ENCODE data around the gene USP31. TPM values are rescaled to one million over a fixed set of nuclear protein-coding genes. Genes with fewer than 3 reads are reported as not detected.

USP31 gene
- total RNA-seq, 4 donors from 2014 or later: 6.0 to 8.3 (median 7.1) TPM

GRCh38 chr16:23141033-23141432 is 8.2 kb downstream of the USP31 start:
- Histone ChIP-seq H3K4me3 (no peak overlapping the region), H3K36me3 (no peaks in the 10 kb centered on the region), H3K27me3 (no peaks in the 10 kb centered on the region), H3K27ac (no peak overlapping the region), H3K9me3 (peaks cover 0 to under 1% of the 10 kb centered on the region in 2 donors), H3K4me1 (peaks cover 10 to 32% (median 12%) of the 10 kb centered on the region in 4 donors)
- TF ChIP-seq CTCF (IDR thresholded peaks at IDR 0.05): no peak
- TF ChIP-seq POLR2AphosphoS5 (IDR thresholded peaks at IDR 0.05): no peak
- TF ChIP-seq POLR2A (IDR thresholded peaks at IDR 0.05): no peak
- no peak for TF ChIP-seq EP300 (IDR thresholded peaks at IDR 0.05; ENCODE audit: low read depth)
- WGBS, 2 donors (ENCODE audit: low coverage in 1 of 2): 92 to 98% methylated on average over 3 of the region's 3 CpGs
- intact Hi-C loops (cut with DNase I; ENCODE audit: low total_unique reads) (no loop called here), in situ Hi-C loops (cut with MboI; ENCODE audit: low pct_ligation_motif_present in 1 of 4, low pct_unique_long_range_greater_than_20kb in 1 of 4, low sequenced_read_pairs in 3 of 4) (no loop called here)
- DNase-seq: no peak

GRCh38 chr16:23140107-23140506 is 9.1 kb downstream of the USP31 start:
- intact Hi-C loops (cut with DNase I; ENCODE audit: low total_unique reads): no loop called here
- Histone ChIP-seq H3K9me3 (peaks cover 0 to 4% of the 10 kb centered on the region in 2 donors), H3K27ac (no peak overlapping the region), H3K4me3 (no peak overlapping the region), H3K4me1 (peaks cover 10 to 23% (median 12%) of the 10 kb centered on the region in 4 donors), H3K27me3 (no peaks in the 10 kb centered on the region), H3K36me3 (no peaks in the 10 kb centered on the region)
- no peak for DNase-seq
- TF ChIP-seq CTCF (IDR thresholded peaks at IDR 0.05): no peak
- no peak for TF ChIP-seq POLR2A (IDR thresholded peaks at IDR 0.05)
- no peak for TF ChIP-seq POLR2AphosphoS5 (IDR thresholded peaks at IDR 0.05)
- TF ChIP-seq EP300 (IDR thresholded peaks at IDR 0.05; ENCODE audit: low read depth): no peak
- 73% methylated on average over 2 of the region's 2 CpGs; no CpG with 5 or more reads in 1 of the 2 donors for whole genome bisulfite sequencing, 2 donors (ENCODE audit: low coverage in 1 of 2)
- in situ Hi-C loops (cut with MboI; ENCODE audit: low pct_ligation_motif_present in 1 of 4, low pct_unique_long_range_greater_than_20kb in 1 of 4, low sequenced_read_pairs in 3 of 4): no loop called here

- no peak for DNase-seq
- in situ Hi-C loops (cut with MboI; ENCODE audit: low pct_ligation_motif_present in 1 of 4, low pct_unique_long_range_greater_than_20kb in 1 of 4, low sequenced_read_pairs in 3 of 4) (no loop called here), intact Hi-C loops (cut with DNase I; ENCODE audit: low total_unique reads) (no loop called here)
- 32 to 41% methylated on average over 5 of the region's 5 CpGs for WGBS, 2 donors (ENCODE audit: low coverage in 1 of 2)
- Histone ChIP-seq H3K4me1 (peaks cover 14 to 30% (median 19%) of the 10 kb centered on the region in 4 donors), H3K27me3 (no peaks in the 10 kb centered on the region), H3K27ac (no peak overlapping the region), H3K4me3 (no peak overlapping the region), H3K9me3 (peaks cover 0 to 4% of the 10 kb centered on the region in 2 donors), H3K36me3 (no peaks in the 10 kb centered on the region)
- TF ChIP-seq POLR2AphosphoS5 (IDR thresholded peaks at IDR 0.05) (no peak), EP300 (IDR thresholded peaks at IDR 0.05; ENCODE audit: low read depth) (no peak), CTCF (IDR thresholded peaks at IDR 0.05) (no peak), POLR2A (IDR thresholded peaks at IDR 0.05) (no peak)
Measured at GRCh38 chr16:23137818-23138217, 11.4 kb downstream of the USP31 start.

- H3K27ac ChIP-seq: no peak overlapping the region
- no peak overlapping the region for H3K4me3 ChIP-seq
- in situ Hi-C loops (cut with MboI; ENCODE audit: low pct_ligation_motif_present in 1 of 4, low pct_unique_long_range_greater_than_20kb in 1 of 4, low sequenced_read_pairs in 3 of 4): no loop called here
- DNase-seq: no peak
- H3K27me3 ChIP-seq: no peaks in the 10 kb centered on the region
- intact Hi-C loops (cut with DNase I; ENCODE audit: low total_unique reads): no loop called here
- TF ChIP-seq POLR2AphosphoS5 (IDR thresholded peaks at IDR 0.05) (no peak), EP300 (IDR thresholded peaks at IDR 0.05; ENCODE audit: low read depth) (no peak), POLR2A (IDR thresholded peaks at IDR 0.05) (no peak), CTCF (IDR thresholded peaks at IDR 0.05) (no peak)
- H3K4me1 ChIP-seq: peaks cover 12 to 24% (median 16%) of the 10 kb centered on the region in 4 donors
- WGBS, 2 donors (ENCODE audit: low coverage in 1 of 2): 76 to 79% methylated on average over 2 of the region's 2 CpGs
- no peaks in the 10 kb centered on the region for H3K36me3 ChIP-seq
- H3K9me3 ChIP-seq: peaks cover 0 to 4% of the 10 kb centered on the region in 2 donors
Measured at GRCh38 chr16:23137256-23137655, 12.0 kb downstream of the USP31 start.
